Osteoblast (primary cell): ENCODE data around the gene MAPRE2. TPM values are rescaled to one million over a fixed set of nuclear protein-coding genes. Genes with fewer than 3 reads are reported as not detected.
A peak's percentile ranks its signal among the peaks of the same experiment; 100 is the strongest.

Experiments used
- DNase-seq: peaks from one replicate; pipeline ENCODE4 v3.0.0; 2011; ENCODE audit warnings: low spot score, mixed read lengths; ENCODE audit not compliant: insufficient read length; ENCODE audit errors: missing footprints
- H2AFZ ChIP-seq: 2 replicates; pipeline ENCODE4 v1.6.0; 2011; ENCODE audit warnings: mild to moderate bottlenecking, low read length
- H3K27ac ChIP-seq: 2 replicates; pipeline ENCODE4 v1.5.1; 2011; ENCODE audit warnings: mild to moderate bottlenecking, low read depth, low read length, moderate library complexity
- H3K27me3 ChIP-seq: 2 replicates; pipeline ENCODE4 v1.6.0; 2012; ENCODE audit warnings: mild to moderate bottlenecking, control low read depth, inconsistent platforms, low read length, moderate library complexity; ENCODE audit not compliant: insufficient read depth
- H3K36me3 ChIP-seq: 2 replicates; pipeline ENCODE4 v1.5.1; 2011; ENCODE audit warnings: mild to moderate bottlenecking, low read length, control low read depth, moderate library complexity; ENCODE audit not compliant: insufficient read depth
- H3K4me1 ChIP-seq: 2 replicates; pipeline ENCODE4 v1.5.1; 2011; ENCODE audit warnings: mild to moderate bottlenecking, low read length, control low read depth, moderate library complexity; ENCODE audit not compliant: insufficient read depth
- H3K4me2 ChIP-seq: 2 replicates; pipeline ENCODE4 v1.6.0; 2011; ENCODE audit warnings: mild to moderate bottlenecking, low read length; ENCODE audit not compliant: insufficient read depth
- H3K4me3 ChIP-seq: fragments of 200-600 bp; sonication (generic); 3 replicates; pipeline ENCODE4 v1.5.1; 2012; ENCODE audit warnings: mild to moderate bottlenecking, low read length, inconsistent platforms; ENCODE audit not compliant: insufficient read depth
- H3K79me2 ChIP-seq: 2 replicates; pipeline ENCODE4 v1.6.0; 2012; ENCODE audit warnings: mild to moderate bottlenecking, low read length, control low read depth, inconsistent platforms; ENCODE audit not compliant: insufficient read depth
- H3K9me3 ChIP-seq: 2 replicates; pipeline ENCODE4 v1.5.1; 2011; ENCODE audit warnings: low read depth, low read length, control low read depth
- H4K20me1 ChIP-seq: 2 replicates; pipeline ENCODE4 v1.6.0; 2012; ENCODE audit warnings: mild to moderate bottlenecking, low read length, control low read depth; ENCODE audit not compliant: insufficient read depth
- CTCF ChIP-seq: IDR thresholded peaks from 2 replicates; pipeline ENCODE4 v1.5.1; 2011; ENCODE audit warnings: mild to moderate bottlenecking, low read depth, low read length, moderate library complexity; ENCODE audit errors: extremely low read depth
- total RNA-seq: library from RNA; depleted of rRNA; stranded (reverse); fragments of >200 nt; gene quantifications from 2 replicates; pipeline ENCODE4 v1.2.3, GENCODE V29; 2012

Gene MAPRE2
- total RNA-seq, 1 donor, result 21.7 TPM

- Histone ChIP-seq H3K79me2 (no peaks in the 10 kb centered on the region), H3K4me1 (no peaks in the 10 kb centered on the region), H4K20me1 (no peaks in the 10 kb centered on the region), H3K4me2 (no peak overlapping the region), H3K9me3 (no peaks in the 10 kb centered on the region), H2AFZ (no peak overlapping the region), H3K4me3 (no peak overlapping the region), H3K36me3 (no peaks in the 10 kb centered on the region), H3K27me3 (peaks cover 7% of the 10 kb centered on the region), H3K27ac (no peak overlapping the region)
- DNase-seq, result peak; percentile 85
- TF ChIP-seq CTCF, result peak; percentile 64
Measured at GRCh38 chr18:35005963-35006577, 35.1 kb upstream of the MAPRE2 start.

DNA sequence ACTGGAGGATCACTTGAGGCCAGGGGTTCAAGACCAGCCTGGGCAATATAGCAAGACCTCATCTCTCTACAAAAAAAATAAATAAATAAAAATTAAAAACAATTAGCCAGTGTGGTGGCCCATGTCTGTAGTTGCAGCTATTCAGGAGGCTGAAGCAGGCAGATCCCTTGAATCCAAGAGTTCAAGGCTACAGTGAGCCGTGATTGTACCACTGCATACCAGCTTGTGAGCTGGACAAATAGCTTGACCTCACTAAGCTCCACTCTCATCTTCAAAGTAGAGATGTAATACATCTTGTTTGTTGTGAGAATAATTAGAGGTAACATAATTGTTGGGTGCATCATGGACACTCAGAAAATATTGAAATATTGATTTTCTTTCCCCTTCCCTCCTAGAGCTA is 31.1 kb upstream of the MAPRE2 start:
- Histone ChIP-seq H3K4me2 (no peak overlapping the region), H2AFZ (no peak overlapping the region), H3K9me3 (no peaks in the 10 kb centered on the region), H3K4me3 (no peak overlapping the region), H3K27me3 (peaks cover 25% of the 10 kb centered on the region), H3K79me2 (no peaks in the 10 kb centered on the region), H3K4me1 (no peaks in the 10 kb centered on the region), H4K20me1 (no peaks in the 10 kb centered on the region), H3K27ac (no peak overlapping the region), H3K36me3 (no peaks in the 10 kb centered on the region)
- no peak for TF ChIP-seq CTCF
- DNase-seq, result no peak

GRCh38 chr18:35010993-35011392 is 30.2 kb upstream of the MAPRE2 start:
- Histone ChIP-seq H3K4me1 (no peaks in the 10 kb centered on the region), H3K79me2 (no peaks in the 10 kb centered on the region), H3K36me3 (no peaks in the 10 kb centered on the region), H3K4me2 (no peak overlapping the region), H4K20me1 (no peaks in the 10 kb centered on the region), H3K27ac (no peak overlapping the region), H3K27me3 (peaks cover 25% of the 10 kb centered on the region), H3K9me3 (no peaks in the 10 kb centered on the region), H3K4me3 (no peak overlapping the region), H2AFZ (peak overlapping the region; percentile 24)
- DNase-seq, result no peak
- no peak for TF ChIP-seq CTCF

- no peak for DNase-seq
- no peak for TF ChIP-seq CTCF
- no peaks in the 10 kb centered on the region for H3K9me3 ChIP-seq
- H3K4me3 ChIP-seq, result no peak overlapping the region
- H2AFZ ChIP-seq, result no peak overlapping the region
- no peaks in the 10 kb centered on the region for H4K20me1 ChIP-seq
- H3K79me2 ChIP-seq, result no peaks in the 10 kb centered on the region
- no peaks in the 10 kb centered on the region for H3K36me3 ChIP-seq
- no peak overlapping the region for H3K27ac ChIP-seq
- peaks cover 6% of the 10 kb centered on the region for H3K4me1 ChIP-seq
- no peak overlapping the region for H3K4me2 ChIP-seq
- peaks cover 10% of the 10 kb centered on the region for H3K27me3 ChIP-seq
Measured at GRCh38 chr18:35019933-35020332, 21.3 kb upstream of the MAPRE2 start.
